Neural cell (in vitro differentiated cells): ENCODE data around the gene ZNF366. TPM values are rescaled to one million over a fixed set of nuclear protein-coding genes. Genes with fewer than 3 reads are reported as not detected.

Experiments used
- H2AFZ ChIP-seq: fragments of 200-600, 300-800 bp; sonication (generic), shearing (Covaris generic); 2 replicates; pipeline ENCODE4 v1.6.0; 2014; ENCODE audit warnings: low read depth, mild to moderate bottlenecking, antibody characterized with exemption, low read length, moderate library complexity
- H3F3A ChIP-seq: fragments of 200-600 bp; shearing (Covaris generic); 2 replicates; pipeline ENCODE4 v1.6.1; 2016; ENCODE audit warnings: mild to moderate bottlenecking, moderate library complexity, mixed read lengths, antibody characterized with exemption, low read length; ENCODE audit not compliant: insufficient read depth, poor library complexity, severe bottlenecking
- H3K27ac ChIP-seq: fragments of 200-600, 300-800 bp; sonication (generic), shearing (Covaris generic); 2 replicates; pipeline ENCODE4 v1.5.1; 2014; ENCODE audit warnings: mild to moderate bottlenecking, low read length, moderate library complexity
- H3K27me3 ChIP-seq: fragments of 300-800, 200-600 bp; sonication (generic), shearing (Covaris generic); 2 replicates; pipeline ENCODE4 v1.6.0; 2014; ENCODE audit warnings: mild to moderate bottlenecking, low read depth, low read length, moderate library complexity; ENCODE audit not compliant: insufficient read depth
- H3K36me3 ChIP-seq: fragments of 300-800, 200-600 bp; sonication (generic), shearing (Covaris generic); 2 replicates; pipeline ENCODE4 v1.5.1; 2014; ENCODE audit warnings: mild to moderate bottlenecking, antibody characterized with exemption, low read length, moderate library complexity; ENCODE audit not compliant: insufficient read depth
- H3K4me2 ChIP-seq: fragments of 300-800, 200-600 bp; sonication (generic), shearing (Covaris generic); 2 replicates; pipeline ENCODE4 v1.6.0; 2014; ENCODE audit warnings: mild to moderate bottlenecking, low read length
- H3K4me3 ChIP-seq: fragments of 300-800, 200-600 bp; sonication (generic), shearing (Covaris generic); 2 replicates; pipeline ENCODE4 v1.5.1; 2014; ENCODE audit warnings: mild to moderate bottlenecking, low read length, moderate library complexity
- H3K79me2 ChIP-seq: fragments of 200-600 bp; shearing (Covaris generic); replicated peaks from 2 replicates; pipeline ENCODE4 v1.6.0; 2014; ENCODE audit warnings: mild to moderate bottlenecking, low read length, moderate library complexity; ENCODE audit not compliant: insufficient read depth
- H3K9ac ChIP-seq: fragments of 300-800, 200-600 bp; sonication (generic), shearing (Covaris generic); 2 replicates; pipeline ENCODE4 v1.6.1; 2016; ENCODE audit warnings: mild to moderate bottlenecking, low read length, mixed read lengths
- H3K9me2 ChIP-seq: fragments of 200-600 bp; shearing (Covaris generic); 2 replicates; pipeline ENCODE4 v1.6.1; 2016; ENCODE audit warnings: mild to moderate bottlenecking, low read length, mixed read lengths; ENCODE audit not compliant: insufficient read depth
- H3K9me3 ChIP-seq: fragments of 200-600, 300-800 bp; sonication (generic), shearing (Covaris generic); 2 replicates; pipeline ENCODE4 v1.6.1; 2016; ENCODE audit warnings: mild to moderate bottlenecking, mixed run types, low read length, moderate library complexity, mixed read lengths
- H4K20me1 ChIP-seq: fragments of 200-600 bp; shearing (Covaris generic); 2 replicates; pipeline ENCODE4 v1.6.1; 2016; ENCODE audit warnings: mild to moderate bottlenecking, mixed run types; ENCODE audit not compliant: insufficient read depth
- CTCF ChIP-seq: fragments of 450-650 bp; IDR thresholded peaks from 2 replicates; pipeline ENCODE4 v1.5.1; 2014; ENCODE audit warnings: antibody characterized with exemption, mild to moderate bottlenecking, moderate library complexity; ENCODE audit not compliant: poor library complexity, severe bottlenecking
- EP300 ChIP-seq: fragments of 450-650 bp; conservative IDR thresholded peaks from 2 replicates; pipeline ENCODE4 v1.6.1; 2014; ENCODE audit warnings: antibody characterized with exemption, mild to moderate bottlenecking, moderate library complexity; ENCODE audit not compliant: poor library complexity, severe bottlenecking
- EZH2 ChIP-seq: fragments of 200-600, 300-800 bp; shearing (Covaris generic), sonication (generic); IDR thresholded peaks from 2 replicates; pipeline ENCODE4 v1.6.1; 2014; ENCODE audit warnings: antibody characterized with exemption, low read length, borderline replicate concordance, mild to moderate bottlenecking; ENCODE audit not compliant: insufficient read depth, poor library complexity, severe bottlenecking
- MXI1 ChIP-seq: fragments of 450-650 bp; conservative IDR thresholded peaks from 2 replicates; pipeline ENCODE4 v1.6.1; 2014; ENCODE audit warnings: antibody characterized with exemption, mild to moderate bottlenecking; ENCODE audit not compliant: poor library complexity, severe bottlenecking
- POLR2AphosphoS5 ChIP-seq: IDR thresholded peaks from 2 replicates; pipeline ENCODE4 v1.6.1; 2012
- RAD21 ChIP-seq: fragments of 450-650 bp; conservative IDR thresholded peaks from 2 replicates; pipeline ENCODE4 v1.6.1; 2014; ENCODE audit warnings: antibody characterized with exemption, mild to moderate bottlenecking, moderate library complexity
- REST ChIP-seq: IDR thresholded peaks from 2 replicates; pipeline ENCODE4 v1.6.1; 2012; ENCODE audit warnings: borderline replicate concordance
- SMC3 ChIP-seq: fragments of 450-650 bp; conservative IDR thresholded peaks from 2 replicates; pipeline ENCODE4 v1.6.1; 2014; ENCODE audit warnings: antibody characterized with exemption, mild to moderate bottlenecking, moderate library complexity; ENCODE audit not compliant: poor library complexity
- TAF1 ChIP-seq: IDR thresholded peaks from 2 replicates; pipeline ENCODE4 v1.6.1; 2012; ENCODE audit warnings: low read depth
- polyA plus RNA-seq: library from polyadenylated mRNA; depleted of rRNA; stranded (reverse); fragments of >200 nt; gene quantifications from 2 replicates; pipeline ENCODE4 v1.2.3, GENCODE V29; 2014

ZNF366 gene
- polyA plus RNA-seq, 1 donor from 2014 or later, result not detected

- no peak overlapping the region for H3K4me3 ChIP-seq
- H3K27ac ChIP-seq, result no peak overlapping the region
- no peak overlapping the region for H3K9ac ChIP-seq
- no peaks in the 10 kb centered on the region for H4K20me1 ChIP-seq
- H3K9me3 ChIP-seq, result no peaks in the 10 kb centered on the region
- H3K27me3 ChIP-seq, result no peaks in the 10 kb centered on the region
- H3K9me2 ChIP-seq, result no peaks in the 10 kb centered on the region
- H2AFZ ChIP-seq, result no peak overlapping the region
- TF ChIP-seq EZH2, result no peak
- no peak for TF ChIP-seq RAD21
- TF ChIP-seq REST, result no peak
- no peak for TF ChIP-seq POLR2AphosphoS5
- TF ChIP-seq EP300, result no peak
- no peak for TF ChIP-seq CTCF
- no peak for TF ChIP-seq MXI1
- no peak for TF ChIP-seq SMC3
- TF ChIP-seq TAF1, result no peak
- H3F3A ChIP-seq, result no peaks in the 10 kb centered on the region
- H3K4me2 ChIP-seq, result no peak overlapping the region
- H3K79me2 ChIP-seq, result no peaks in the 10 kb centered on the region
- no peaks in the 10 kb centered on the region for H3K36me3 ChIP-seq
These were observed 88.9 kb downstream of the ZNF366 start for GRCh38 chr5:72418271-72418670.

- Histone ChIP-seq H2AFZ (no peak overlapping the region), H3K4me2 (no peak overlapping the region), H3K27me3 (no peaks in the 10 kb centered on the region), H3K9ac (no peak overlapping the region), H3F3A (no peaks in the 10 kb centered on the region), H3K4me3 (no peak overlapping the region), H3K9me2 (no peaks in the 10 kb centered on the region), H4K20me1 (no peaks in the 10 kb centered on the region), H3K9me3 (no peaks in the 10 kb centered on the region), H3K79me2 (no peaks in the 10 kb centered on the region), H3K36me3 (no peaks in the 10 kb centered on the region), H3K27ac (no peak overlapping the region)
- TF ChIP-seq TAF1 (no peak), RAD21 (no peak), SMC3 (no peak), REST (no peak), MXI1 (no peak), CTCF (no peak), EZH2 (no peak), POLR2AphosphoS5 (no peak), EP300 (no peak)
These were observed 89.7 kb downstream of the ZNF366 start for GRCh38 chr5:72417333-72418062.
